HepG2 (cell line): ENCODE results near the gene PCDHGA5.

ENCODE experiments used
- BHLHE40 ChIP-seq: IDR thresholded peaks from 2 replicates; pipeline ENCODE4 v1.6.1; 2011; ENCODE audit warnings: low read length, improper control_type of control experiment
- CBX5 ChIP-seq: sonication (generic); formaldehyde crosslinking; IDR thresholded peaks from 2 replicates; pipeline ENCODE4 v1.4.0; 2020; ENCODE audit warnings: missing genetic modification reagents, borderline replicate concordance
- CEBPB ChIP-seq: IDR thresholded peaks from 2 replicates; pipeline ENCODE4 v1.6.1; 2011; ENCODE audit warnings: low read depth, low read length, improper control_type of control experiment, borderline replicate concordance
- NPAS2 ChIP-seq: sonication (generic); formaldehyde crosslinking; IDR thresholded peaks from 2 replicates; pipeline ENCODE4 v1.8.0; 2022; ENCODE audit warnings: mild to moderate bottlenecking, missing genetic modification reagents, borderline replicate concordance
- PHF8 ChIP-seq: sonication (generic); formaldehyde crosslinking; IDR thresholded peaks from 2 replicates; pipeline ENCODE4 v1.5.0; 2020; ENCODE audit warnings: missing genetic modification reagents
- ZBTB42 ChIP-seq: sonication (generic); formaldehyde crosslinking; IDR thresholded peaks from 2 replicates; pipeline ENCODE4 v1.5.0; 2020; ENCODE audit warnings: mild to moderate bottlenecking, missing genetic modification reagents
- ZNF674 ChIP-seq: sonication (generic); formaldehyde crosslinking; IDR thresholded peaks from 2 replicates; pipeline ENCODE4 v1.5.0; 2020; ENCODE audit warnings: low read depth, mild to moderate bottlenecking, missing genetic modification reagents
- TF ChIP-seq, protein P1 (sequence below): sonication (generic); formaldehyde crosslinking; IDR thresholded peaks from 2 replicates; pipeline ENCODE4 v1.4.0; 2020; ENCODE audit warnings: missing genetic modification reagents
- TF ChIP-seq, protein P2 (sequence below): sonication (generic); formaldehyde crosslinking; IDR thresholded peaks from 2 replicates; pipeline ENCODE4 v1.4.0; 2020; ENCODE audit warnings: missing genetic modification reagents, mild to moderate bottlenecking, borderline replicate concordance
- TF ChIP-seq, protein P3 (sequence below), 2 experiments: IDR thresholded peaks; 2 replicates each; pipeline ENCODE4 v1.6.1; 2011 to 2012; ENCODE audit warnings: low read length in 2 of 2, borderline replicate concordance in 1 of 2, low read depth in 1 of 2, mild to moderate bottlenecking in 1 of 2, moderate library complexity in 1 of 2

DNA sequence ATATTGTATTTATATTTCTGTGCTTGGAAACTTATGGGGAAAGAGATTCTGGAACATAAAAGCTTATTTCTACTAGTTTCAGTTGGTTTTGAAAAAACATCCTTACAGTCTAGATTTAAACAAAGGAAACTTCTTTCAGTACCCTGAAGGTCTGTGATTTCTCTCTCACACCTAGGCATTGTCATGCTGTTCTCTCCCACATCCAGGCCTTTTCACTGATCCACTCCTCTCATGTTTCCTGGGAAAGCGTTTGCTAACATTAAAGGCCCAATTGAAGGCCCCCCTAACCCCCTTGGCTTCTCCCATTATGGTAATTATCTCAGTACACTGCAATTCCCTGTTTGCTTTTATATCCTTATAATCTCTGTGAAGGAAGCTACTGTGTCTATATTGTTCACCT is 21.2 kb upstream of the PCDHGA5 start:
- TF ChIP-seq ZNF674 (CRISPR knock-in tag) (no peak), CEBPB (no peak), ZBTB42 (CRISPR knock-in tag) (no peak), NPAS2 (no peak), BHLHE40 (no peak), CBX5 (CRISPR knock-in tag) (no peak), PHF8 (no peak)
- TF ChIP-seq, protein P1, sequence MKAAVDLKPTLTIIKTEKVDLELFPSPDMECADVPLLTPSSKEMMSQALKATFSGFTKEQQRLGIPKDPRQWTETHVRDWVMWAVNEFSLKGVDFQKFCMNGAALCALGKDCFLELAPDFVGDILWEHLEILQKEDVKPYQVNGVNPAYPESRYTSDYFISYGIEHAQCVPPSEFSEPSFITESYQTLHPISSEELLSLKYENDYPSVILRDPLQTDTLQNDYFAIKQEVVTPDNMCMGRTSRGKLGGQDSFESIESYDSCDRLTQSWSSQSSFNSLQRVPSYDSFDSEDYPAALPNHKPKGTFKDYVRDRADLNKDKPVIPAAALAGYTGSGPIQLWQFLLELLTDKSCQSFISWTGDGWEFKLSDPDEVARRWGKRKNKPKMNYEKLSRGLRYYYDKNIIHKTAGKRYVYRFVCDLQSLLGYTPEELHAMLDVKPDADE, result no peak
- TF ChIP-seq, protein P2, sequence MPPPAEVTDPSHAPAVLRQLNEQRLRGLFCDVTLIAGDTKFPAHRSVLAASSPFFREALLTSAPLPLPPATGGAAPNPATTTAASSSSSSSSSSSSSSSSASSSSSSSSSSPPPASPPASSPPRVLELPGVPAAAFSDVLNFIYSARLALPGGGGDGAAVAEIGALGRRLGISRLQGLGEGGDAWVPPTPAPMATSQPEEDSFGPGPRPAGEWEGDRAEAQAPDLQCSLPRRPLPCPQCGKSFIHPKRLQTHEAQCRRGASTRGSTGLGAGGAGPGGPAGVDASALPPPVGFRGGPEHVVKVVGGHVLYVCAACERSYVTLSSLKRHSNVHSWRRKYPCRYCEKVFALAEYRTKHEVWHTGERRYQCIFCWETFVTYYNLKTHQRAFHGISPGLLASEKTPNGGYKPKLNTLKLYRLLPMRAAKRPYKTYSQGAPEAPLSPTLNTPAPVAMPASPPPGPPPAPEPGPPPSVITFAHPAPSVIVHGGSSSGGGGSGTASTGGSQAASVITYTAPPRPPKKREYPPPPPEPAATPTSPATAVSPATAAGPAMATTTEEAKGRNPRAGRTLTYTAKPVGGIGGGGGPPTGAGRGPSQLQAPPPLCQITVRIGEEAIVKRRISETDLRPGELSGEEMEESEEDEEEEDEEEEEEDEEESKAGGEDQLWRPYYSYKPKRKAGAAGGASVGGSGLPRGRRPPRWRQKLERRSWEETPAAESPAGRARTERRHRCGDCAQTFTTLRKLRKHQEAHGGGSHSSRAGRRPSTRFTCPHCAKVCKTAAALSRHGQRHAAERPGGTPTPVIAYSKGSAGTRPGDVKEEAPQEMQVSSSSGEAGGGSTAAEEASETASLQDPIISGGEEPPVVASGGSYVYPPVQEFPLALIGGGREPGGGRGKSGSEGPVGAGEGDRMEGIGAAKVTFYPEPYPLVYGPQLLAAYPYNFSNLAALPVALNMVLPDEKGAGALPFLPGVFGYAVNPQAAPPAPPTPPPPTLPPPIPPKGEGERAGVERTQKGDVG (CRISPR knock-in tag), result no peak
- TF ChIP-seq, protein P3, sequence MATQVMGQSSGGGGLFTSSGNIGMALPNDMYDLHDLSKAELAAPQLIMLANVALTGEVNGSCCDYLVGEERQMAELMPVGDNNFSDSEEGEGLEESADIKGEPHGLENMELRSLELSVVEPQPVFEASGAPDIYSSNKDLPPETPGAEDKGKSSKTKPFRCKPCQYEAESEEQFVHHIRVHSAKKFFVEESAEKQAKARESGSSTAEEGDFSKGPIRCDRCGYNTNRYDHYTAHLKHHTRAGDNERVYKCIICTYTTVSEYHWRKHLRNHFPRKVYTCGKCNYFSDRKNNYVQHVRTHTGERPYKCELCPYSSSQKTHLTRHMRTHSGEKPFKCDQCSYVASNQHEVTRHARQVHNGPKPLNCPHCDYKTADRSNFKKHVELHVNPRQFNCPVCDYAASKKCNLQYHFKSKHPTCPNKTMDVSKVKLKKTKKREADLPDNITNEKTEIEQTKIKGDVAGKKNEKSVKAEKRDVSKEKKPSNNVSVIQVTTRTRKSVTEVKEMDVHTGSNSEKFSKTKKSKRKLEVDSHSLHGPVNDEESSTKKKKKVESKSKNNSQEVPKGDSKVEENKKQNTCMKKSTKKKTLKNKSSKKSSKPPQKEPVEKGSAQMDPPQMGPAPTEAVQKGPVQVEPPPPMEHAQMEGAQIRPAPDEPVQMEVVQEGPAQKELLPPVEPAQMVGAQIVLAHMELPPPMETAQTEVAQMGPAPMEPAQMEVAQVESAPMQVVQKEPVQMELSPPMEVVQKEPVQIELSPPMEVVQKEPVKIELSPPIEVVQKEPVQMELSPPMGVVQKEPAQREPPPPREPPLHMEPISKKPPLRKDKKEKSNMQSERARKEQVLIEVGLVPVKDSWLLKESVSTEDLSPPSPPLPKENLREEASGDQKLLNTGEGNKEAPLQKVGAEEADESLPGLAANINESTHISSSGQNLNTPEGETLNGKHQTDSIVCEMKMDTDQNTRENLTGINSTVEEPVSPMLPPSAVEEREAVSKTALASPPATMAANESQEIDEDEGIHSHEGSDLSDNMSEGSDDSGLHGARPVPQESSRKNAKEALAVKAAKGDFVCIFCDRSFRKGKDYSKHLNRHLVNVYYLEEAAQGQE (IDR thresholded peaks at IDR 0.05; ENCODE audit: borderline replicate concordance in 1 of 2, low read depth in 1 of 2, low read length in 2 of 2), result no peak
